Activated CD8-positive, alpha-beta memory T cell treated with anti-CD3 and anti-CD28 coated beads, Interleukin-2, amount 50 U/mL, for 48 hours (primary cell): ENCODE results near the gene ME1.

Experiments used
- DNase-seq: peaks from one replicate; pipeline ENCODE4 v3.0.0-alpha.2; 2020

The ME1 gene

DNA sequence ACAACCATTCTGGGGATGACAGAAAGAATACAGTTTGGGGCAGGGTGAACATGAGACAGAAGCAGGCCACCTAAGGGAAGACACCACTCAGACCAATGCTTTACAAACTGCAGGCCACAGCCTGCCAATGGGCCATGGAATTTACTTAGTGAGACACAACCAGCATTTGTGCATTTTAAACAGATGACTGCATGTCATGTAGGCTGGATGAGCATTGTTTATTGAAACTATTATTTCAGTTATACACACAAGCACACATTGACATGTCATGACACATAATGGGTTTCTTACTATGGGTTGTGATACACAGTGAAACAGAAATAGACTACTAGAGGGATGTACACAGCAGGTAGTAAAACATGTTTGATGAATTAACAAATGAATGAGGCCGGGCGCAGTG lies 245.8 kb downstream of the ME1 start:
- DNase-seq, result no peak

DNA sequence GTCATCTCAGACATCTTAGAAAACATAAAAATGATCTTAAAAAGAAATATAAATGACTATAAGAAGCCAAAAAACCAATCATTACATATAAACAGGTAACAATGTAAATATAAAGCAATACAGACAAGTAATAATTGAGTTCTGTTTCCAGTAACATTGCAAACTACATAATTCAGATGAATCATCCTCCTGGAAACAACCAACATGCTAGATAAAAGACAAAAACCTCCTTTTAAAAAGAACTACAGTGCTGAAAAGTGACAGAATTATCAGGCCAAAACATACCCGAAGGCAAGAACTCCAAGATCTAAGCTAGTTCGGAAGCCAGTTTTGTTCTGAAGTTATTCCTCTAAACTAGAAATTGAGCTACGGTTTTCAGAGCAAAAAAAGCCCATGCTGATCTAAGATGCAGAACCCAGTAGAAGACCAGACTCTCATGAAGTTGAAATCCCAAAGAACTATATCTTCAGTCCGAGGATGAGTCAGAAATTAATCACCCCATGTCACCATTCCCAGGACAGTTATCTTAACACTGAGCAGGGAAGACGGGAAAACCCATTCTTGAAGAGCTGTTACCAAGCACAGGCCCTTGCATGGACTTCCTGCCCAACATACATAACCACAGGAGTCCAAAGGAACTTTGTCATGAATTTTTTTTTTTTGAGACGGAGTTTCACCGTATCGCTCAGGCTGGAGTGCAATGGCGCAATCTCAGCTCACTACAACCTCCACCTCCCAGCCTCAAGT lies 247.6 kb downstream of the ME1 start:
- DNase-seq, result no peak

DNA sequence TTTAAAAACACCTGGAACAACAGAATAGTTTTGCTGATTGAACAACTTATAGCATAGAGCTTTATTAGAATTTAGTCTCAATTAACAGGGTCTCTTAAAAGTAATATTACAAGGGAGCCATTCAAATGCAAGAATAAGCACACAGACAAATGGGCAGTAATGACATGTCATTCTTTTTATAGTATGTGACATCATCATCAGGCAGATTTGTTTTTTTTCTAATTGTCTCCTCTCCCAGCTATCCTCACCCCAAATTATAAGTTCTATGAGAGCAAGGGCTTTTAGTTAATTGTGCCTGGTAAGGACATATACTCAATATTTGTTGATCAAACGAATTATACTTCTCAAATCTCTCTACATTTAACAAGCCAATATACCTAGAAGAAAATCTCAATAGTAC lies 248.7 kb downstream of the ME1 start:
- no peak for DNase-seq

DNA sequence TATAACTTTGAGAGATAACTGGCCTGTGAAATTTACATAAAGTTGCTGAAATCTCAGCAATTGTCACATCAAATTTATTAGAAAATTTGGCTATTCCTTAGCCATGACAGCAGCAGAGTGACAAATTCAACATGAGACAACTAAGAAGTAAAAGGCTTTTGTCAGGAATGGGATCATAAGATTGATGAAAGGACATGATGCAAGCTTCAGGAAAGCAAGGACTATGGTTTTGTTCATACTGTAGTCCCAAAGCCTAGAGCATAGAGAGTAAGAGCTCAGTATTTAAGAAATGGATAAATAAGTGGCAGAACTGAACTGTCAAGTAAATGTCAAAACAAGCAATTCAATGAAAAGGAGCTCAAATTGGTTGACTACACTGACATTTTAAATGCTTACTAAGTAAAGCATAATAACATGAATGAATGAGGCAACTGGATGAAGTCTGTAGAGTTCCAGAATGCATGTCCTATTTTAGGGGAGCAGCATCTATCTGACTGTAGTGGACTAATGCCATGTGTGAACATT lies 250.4 kb downstream of the ME1 start:
- DNase-seq, result no peak

DNA sequence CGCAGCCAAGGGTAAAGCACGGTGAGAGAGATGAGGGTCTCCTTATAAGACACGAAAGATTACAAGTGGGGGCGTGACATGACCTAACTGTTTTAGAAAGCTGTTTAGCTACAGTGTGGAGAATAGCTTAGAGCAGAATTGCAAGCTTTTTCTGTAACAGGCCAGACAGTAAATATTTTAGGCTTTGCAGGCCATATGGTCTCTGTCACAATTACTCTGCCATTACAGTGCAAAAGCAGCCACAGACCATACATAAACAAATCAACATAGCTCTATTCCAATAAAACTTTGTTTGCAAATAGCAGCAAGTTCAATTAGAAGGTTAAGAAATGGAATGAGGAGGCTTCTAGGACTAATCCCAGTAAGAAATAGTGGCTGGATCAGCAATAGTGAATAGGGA lies 254.6 kb downstream of the ME1 start:
- no peak for DNase-seq

DNA sequence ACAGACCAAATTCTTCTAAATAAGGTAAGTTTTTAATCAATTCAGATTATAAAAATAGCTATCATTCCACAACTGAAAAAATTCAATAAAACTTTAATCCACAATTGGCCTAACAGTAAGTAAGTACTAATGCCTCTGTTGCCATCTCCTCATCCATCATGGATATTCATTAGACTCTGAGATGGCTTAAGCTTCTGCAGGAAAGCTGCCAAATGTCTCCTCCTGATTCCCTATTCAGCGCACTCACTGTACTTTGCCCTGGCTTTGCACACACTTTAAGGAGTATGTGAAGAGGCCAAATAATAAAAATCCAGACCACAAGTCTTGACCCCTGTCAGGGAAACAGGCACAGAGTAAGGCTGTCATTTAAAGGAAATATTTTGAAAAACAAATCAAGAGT lies 261.3 kb downstream of the ME1 start:
- no peak for DNase-seq

DNA sequence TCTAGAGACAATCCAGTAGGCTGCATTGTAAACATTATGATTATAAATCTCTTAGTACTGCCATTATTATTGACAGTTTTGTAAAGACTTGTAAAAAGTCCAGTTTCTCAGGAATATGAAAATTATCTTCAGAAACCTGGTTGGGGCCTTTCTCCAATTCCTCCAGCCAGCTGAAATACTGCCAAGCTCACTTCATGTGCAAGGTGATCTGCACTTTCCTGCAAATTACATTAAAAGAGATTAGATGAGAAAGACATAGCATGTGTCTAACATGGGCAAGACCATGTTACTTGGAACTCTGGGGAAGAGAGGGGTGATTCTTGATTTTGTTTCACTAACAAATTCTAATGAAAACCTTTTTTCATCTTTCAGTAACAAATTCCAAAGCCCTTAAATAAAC lies 261.7 kb downstream of the ME1 start:
- DNase-seq, result no peak

DNA sequence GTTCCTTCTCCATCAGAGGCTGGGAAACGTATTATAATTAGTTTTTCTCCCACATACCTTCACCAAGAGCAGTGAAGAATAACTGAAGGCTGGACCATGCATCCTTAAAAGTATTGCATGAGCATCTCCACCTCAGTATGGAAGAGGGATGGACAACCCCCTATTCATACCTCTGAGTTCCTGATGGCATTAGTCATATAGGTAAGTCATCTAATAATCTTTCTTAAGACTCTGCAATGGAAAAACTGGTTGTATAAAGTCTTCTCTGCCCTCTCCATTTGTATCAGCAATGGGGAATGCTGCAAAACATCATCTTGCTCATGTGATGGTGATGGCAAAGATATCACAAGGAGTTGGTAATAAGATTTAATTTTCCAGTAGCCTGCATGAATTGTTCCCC lies 262.3 kb downstream of the ME1 start:
- no peak for DNase-seq

DNA sequence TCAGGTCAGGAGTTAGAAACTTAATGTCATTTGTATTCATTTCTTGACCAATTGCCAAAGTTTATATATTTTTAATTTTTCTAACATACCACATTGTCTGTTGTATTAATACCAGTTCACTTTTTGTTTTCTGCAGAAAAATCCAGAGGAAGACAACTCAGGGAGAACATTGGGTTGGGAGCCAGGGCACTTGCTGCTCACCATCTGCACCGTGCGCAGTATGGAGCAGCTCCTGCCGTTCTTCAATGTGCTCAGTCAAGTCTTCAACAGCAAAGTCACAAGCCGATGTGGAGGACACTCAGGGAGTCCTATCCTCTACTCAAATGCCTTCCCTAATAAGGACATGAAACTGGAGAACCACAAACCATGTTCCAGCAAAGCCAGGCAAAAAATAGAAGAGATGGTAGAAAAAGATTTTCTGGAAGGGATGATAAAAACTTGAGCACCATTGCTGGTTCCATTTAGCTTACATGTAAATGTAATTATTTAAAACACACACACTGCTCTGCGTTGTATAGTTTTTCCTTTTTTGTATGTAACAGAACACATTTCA lies 263.0 kb downstream of the ME1 start:
- DNase-seq, result no peak
